Aorta (tissue), 5 donors: ENCODE measurements around the gene TRAM2. TPM values are rescaled to one million over a fixed set of nuclear protein-coding genes. Genes with fewer than 3 reads are reported as not detected.

Experiments used
- ATAC-seq: fragments of 200-7000 bp; cut with Tn5 transposase; one replicate; pipeline ENCODE4 v1.9.1; 2022; ENCODE audit warnings: moderate library complexity; ENCODE audit not compliant: low FRiP score
- DNase-seq, 2 donors: peaks; one replicate each; pipeline ENCODE4 v3.0.0-alpha.2; 2020
- H3K27ac ChIP-seq, 2 donors: one replicate each; pipeline ENCODE4 v1.5.1; 2013; ENCODE audit warnings: low read length in 2 of 2, mild to moderate bottlenecking in 2 of 2, moderate library complexity in 2 of 2, control low read depth in 1 of 2, inconsistent platforms in 1 of 2, low read depth in 1 of 2
- H3K27me3 ChIP-seq, 2 donors: one replicate each; pipeline ENCODE4 v1.6.1; 2013; ENCODE audit warnings: control low read depth in 1 of 2, low read length in 1 of 2, mild to moderate bottlenecking in 1 of 2, moderate library complexity in 1 of 2; ENCODE audit not compliant: insufficient read depth in 2 of 2, control insufficient read depth in 1 of 2
- H3K36me3 ChIP-seq, 2 donors: one replicate each; pipeline ENCODE4 v1.6.1; 2013; ENCODE audit warnings: control low read depth in 1 of 2, low read length in 1 of 2, mild to moderate bottlenecking in 1 of 2; ENCODE audit not compliant: insufficient read depth in 2 of 2, control insufficient read depth in 1 of 2
- H3K4me1 ChIP-seq, 2 donors: one replicate each; pipeline ENCODE4 v1.6.1; 2013; ENCODE audit warnings: low read length in 2 of 2, control low read depth in 1 of 2, mild to moderate bottlenecking in 1 of 2, moderate library complexity in 1 of 2; ENCODE audit not compliant: insufficient read depth in 2 of 2, control insufficient read depth in 1 of 2
- H3K4me3 ChIP-seq, 2 donors: one replicate each; pipeline ENCODE4 v1.5.1; 2013; ENCODE audit warnings: low read length in 2 of 2, control low read depth in 1 of 2, mild to moderate bottlenecking in 1 of 2
- H3K9me3 ChIP-seq: one replicate; pipeline ENCODE4 v1.6.1; 2013; ENCODE audit warnings: mild to moderate bottlenecking, low read length; ENCODE audit not compliant: control insufficient read depth
- WGBS, 2 donors: extraction: QIAGEN DNeasy Blood & Tissue Kit; methylation state at CpG; one replicate each; pipeline ENCODE4 v1.1.7; 2013; 5-methylcytosine and 5-hydroxymethylcytosine counted together
- intact Hi-C, 2 donors: fragments of 100-400 bp; cut with DNase I; formaldehyde crosslinking; loops; one replicate each; pipeline versions ENCODE4 v1.14.2 to v1.15.0; 2022
- polyA plus RNA-seq, 2 donors: library from polyadenylated mRNA; stranded (reverse); fragments of 200-250 nt; gene quantifications; one replicate each; pipeline ENCODE4 v1.2.3, GENCODE V29; 2013
- total RNA-seq, 2 donors: library from RNA; stranded (reverse); fragmentation: NEBNext Ultra II Directional; extraction: Animal tissue kit (Norgen Biotek cat#: 25700); gene quantifications; one replicate each; pipeline ENCODE4 v1.2.1, GENCODE V29; 2021
- donor health status: healthy with polysubstance abuse.
- donor health status: Bipolar disorder and iron deficiency.
- donor health status: DM: no; HTN: no; CAD: no.
- donor health status: DM: no; HTN: no; CAD: no.
- donor health status: DM: yes; HTN: yes; CAD: no.

TRAM2 gene
- total and polyA plus RNA-seq, 4 donors: 7.5 to 39.5 (median 30.3) TPM

DNA sequence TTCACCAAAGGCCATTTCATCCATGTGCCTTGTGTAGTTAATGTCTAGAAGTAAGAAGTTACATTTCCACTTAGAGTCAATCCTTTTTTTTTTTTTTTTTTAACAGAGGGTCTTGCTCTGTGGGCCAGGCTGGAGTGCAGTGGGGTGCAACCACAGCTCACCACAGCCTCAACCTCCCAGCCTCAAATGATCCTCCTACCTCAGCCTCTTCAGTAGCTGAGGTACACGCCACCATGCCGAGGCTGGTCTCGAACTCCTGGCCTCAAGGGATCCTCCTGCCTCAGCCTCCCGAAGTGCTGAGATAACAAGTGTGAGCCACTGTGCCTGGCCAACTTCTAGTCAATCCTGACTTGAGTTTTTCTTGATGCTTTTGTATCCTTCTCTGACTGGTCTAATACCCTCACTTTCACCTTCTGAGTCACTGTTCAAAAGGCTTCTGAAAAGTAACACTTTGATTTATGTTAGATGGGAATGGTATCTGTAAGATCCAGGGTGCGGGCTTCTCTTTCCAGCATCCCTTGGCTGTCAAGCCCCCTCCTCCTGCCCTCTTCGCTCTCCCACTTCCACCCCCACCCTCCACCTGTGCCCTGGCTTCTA is 22.1 kb downstream of the TRAM2 start:
- ATAC-seq (no peak), DNase-seq (no peak)
- H3K36me3 ChIP-seq: no peaks in the 10 kb centered on the region
- H3K27me3 ChIP-seq: no peaks in the 10 kb centered on the region
- peaks cover 2 to 13% of the 10 kb centered on the region in 2 donors for H3K4me1 ChIP-seq
- 77 to 79% methylated on average over 6 of the region's 6 CpGs for WGBS, 2 donors
- H3K4me3 ChIP-seq: no peak overlapping the region
- H3K27ac ChIP-seq: peak overlapping the region in 1 of 2 donors; percentile 32
- intact Hi-C loops: no loop called here
- H3K9me3 ChIP-seq: no peaks in the 10 kb centered on the region

DNA sequence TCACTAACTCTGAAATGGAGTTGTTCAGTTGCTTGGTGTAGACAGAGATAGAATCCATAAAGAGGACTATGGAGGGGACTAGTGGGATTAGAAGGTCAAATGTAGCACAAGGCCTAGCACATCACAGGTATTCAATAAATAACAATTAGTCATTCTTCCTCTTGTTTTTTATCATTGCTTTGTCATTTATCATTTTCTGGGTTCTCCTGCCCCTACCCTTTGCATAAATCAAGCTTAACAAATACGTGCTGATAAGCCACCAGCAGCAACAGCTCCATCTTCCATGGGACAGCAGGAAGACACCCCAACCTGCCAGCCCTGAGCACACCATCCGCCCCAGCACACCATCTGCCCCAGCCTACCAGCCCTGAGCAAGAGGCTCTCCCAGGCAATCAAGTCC is 23.1 kb downstream of the TRAM2 start:
- DNase-seq (no peak), ATAC-seq (no peak)
- H3K36me3 ChIP-seq: no peaks in the 10 kb centered on the region
- no peak overlapping the region for H3K4me3 ChIP-seq
- no peak overlapping the region for H3K27ac ChIP-seq
- peaks cover 2 to 13% of the 10 kb centered on the region in 2 donors for H3K4me1 ChIP-seq
- intact Hi-C loops: no loop called here
- no peaks in the 10 kb centered on the region for H3K27me3 ChIP-seq
- H3K9me3 ChIP-seq: no peaks in the 10 kb centered on the region
- 73 to 76% methylated on average over 2 of the region's 2 CpGs for WGBS, 2 donors

GRCh38 chr6:52553158-52553557 is 23.7 kb downstream of the TRAM2 start:
- no peak for DNase-seq
- Histone ChIP-seq H3K27me3 (no peaks in the 10 kb centered on the region), H3K9me3 (no peaks in the 10 kb centered on the region), H3K36me3 (no peaks in the 10 kb centered on the region), H3K4me3 (no peak overlapping the region), H3K27ac (peak overlapping the region in 1 of 2 donors; percentile 72), H3K4me1 (peaks cover 5 to 13% of the 10 kb centered on the region in 2 donors)
- ATAC-seq: no peak
- WGBS, 2 donors: 93 to 97% methylated on average over 1 of the region's 1 CpG
- intact Hi-C loops: no loop called here

- intact Hi-C loops: no loop called here
- H3K4me1 ChIP-seq: peaks cover 5% of the 10 kb centered on the region in 2 donors
- H3K27me3 ChIP-seq: no peaks in the 10 kb centered on the region
Observed at GRCh38 chr6:52552278-52552643, 24.6 kb downstream of the TRAM2 start.

GRCh38 chr6:52551483-52552277 is 25.2 kb downstream of the TRAM2 start:
- ATAC-seq (peak; percentile 82), DNase-seq (peak; percentile 83 to 90)
- H3K36me3 ChIP-seq: no peaks in the 10 kb centered on the region
- H3K4me1 ChIP-seq: peaks cover 5 to 11% of the 10 kb centered on the region in 2 donors
- H3K4me3 ChIP-seq: no peak overlapping the region
- 1 to 3% methylated on average over 13 of the region's 13 CpGs for WGBS, 2 donors
- H3K9me3 ChIP-seq: no peaks in the 10 kb centered on the region
- no peaks in the 10 kb centered on the region for H3K27me3 ChIP-seq
- H3K27ac ChIP-seq: peak overlapping the region in 1 of 2 donors; percentile 85
- intact Hi-C loops: loop anchor here in 1 of 2 donors (2.0 kb wide), 1 partner anchor 29 kb away; no protein-coding TSS in a partner anchor

More at GRCh38 chr6:52552278-52552643, 24.6 kb downstream of the TRAM2 start:
- Histone ChIP-seq H3K4me3 (no peak overlapping the region), H3K9me3 (no peaks in the 10 kb centered on the region), H3K36me3 (no peaks in the 10 kb centered on the region), H3K27ac (peak overlapping the region in 1 of 2 donors; percentile 85)
- ATAC-seq (peak; percentile 17), DNase-seq (no peak)
- 4 to 5% methylated on average over 6 of the region's 6 CpGs for WGBS, 2 donors

GRCh38 chr6:52550870-52551269 is 26.0 kb downstream of the TRAM2 start:
- Histone ChIP-seq H3K4me3 (no peak overlapping the region), H3K27ac (peak overlapping the region in 1 of 2 donors; percentile 69), H3K9me3 (no peaks in the 10 kb centered on the region), H3K27me3 (no peaks in the 10 kb centered on the region), H3K36me3 (no peaks in the 10 kb centered on the region), H3K4me1 (peaks cover 7 to 11% of the 10 kb centered on the region in 2 donors)
- no peak for DNase-seq
- intact Hi-C loops: loop anchor here in 1 of 2 donors (2.0 kb wide), 1 partner anchor 28 kb away; no protein-coding TSS in a partner anchor
- WGBS, 2 donors: 42% methylated on average over 5 of the region's 5 CpGs
- ATAC-seq: no peak

GRCh38 chr6:52550014-52550575 is 26.8 kb downstream of the TRAM2 start:
- WGBS, 2 donors: 71 to 74% methylated on average over 6 of the region's 6 CpGs
- intact Hi-C loops: loop anchor here in 1 of 2 donors (2.0 kb wide), 1 partner anchor 27 kb away; no protein-coding TSS in a partner anchor
- peaks cover 8 to 11% of the 10 kb centered on the region in 2 donors for H3K4me1 ChIP-seq
- no peaks in the 10 kb centered on the region for H3K9me3 ChIP-seq
- peak overlapping the region in 1 of 2 donors; percentile 26 for H3K27ac ChIP-seq
- ATAC-seq: no peak
- H3K36me3 ChIP-seq: no peaks in the 10 kb centered on the region
- H3K27me3 ChIP-seq: no peaks in the 10 kb centered on the region
- H3K4me3 ChIP-seq: no peak overlapping the region
- DNase-seq: no peak

DNA sequence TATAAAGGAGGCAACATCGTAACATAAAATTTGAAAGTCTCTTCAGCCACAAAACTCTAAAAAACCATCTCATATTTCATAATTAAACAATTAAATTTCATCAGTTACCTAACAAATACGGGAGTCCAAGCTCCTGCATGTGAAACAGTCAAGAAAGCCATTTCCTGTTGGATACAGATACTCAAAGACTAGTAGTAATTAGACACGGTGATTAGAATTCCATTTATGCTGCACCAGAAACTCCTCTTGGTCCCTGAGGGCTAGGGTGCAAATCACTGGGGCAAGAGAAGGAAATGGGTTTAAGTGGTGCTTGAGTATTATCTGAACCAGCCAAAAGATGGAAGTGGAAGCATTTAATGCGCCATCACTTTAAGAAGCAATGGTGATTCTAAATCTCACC is 27.4 kb downstream of the TRAM2 start:
- ATAC-seq (no peak), DNase-seq (no peak)
- intact Hi-C loops: loop anchor here in 1 of 2 donors (5.0 kb wide), 1 partner anchor 37 kb away; no protein-coding TSS in a partner anchor
- H3K36me3 ChIP-seq: no peaks in the 10 kb centered on the region
- no peaks in the 10 kb centered on the region for H3K9me3 ChIP-seq
- no peaks in the 10 kb centered on the region for H3K27me3 ChIP-seq
- H3K27ac ChIP-seq: no peak overlapping the region
- H3K4me3 ChIP-seq: no peak overlapping the region
- peaks cover 9 to 12% of the 10 kb centered on the region in 2 donors for H3K4me1 ChIP-seq
- WGBS, 2 donors: 61 to 87% methylated on average over 4 of the region's 4 CpGs
